Sciatic nerve (tissue), 2 donors: Measurements from ENCODE around the gene RRM2. TPM values are rescaled to one million over a fixed set of nuclear protein-coding genes. Genes with fewer than 3 reads are reported as not detected.
"Not testable (repeated sequence)": the region's sequence is repeated elsewhere in the genome, so short reads cannot be mapped to it uniquely, and the experiment has no call there.

Source experiments
- ATAC-seq: fragments of 200-7000 bp; cut with Tn5 transposase; one replicate; pipeline ENCODE4 v1.9.1; 2020; ENCODE audit warnings: mild to moderate bottlenecking, moderate library complexity
- DNase-seq: peaks from one replicate; pipeline ENCODE4 v3.0.0-alpha.2; 2020; ENCODE audit warnings: low spot score
- intact Hi-C: fragments of 100-400 bp; cut with DNase I; formaldehyde crosslinking; loops from one replicate; pipeline ENCODE4 v1.14.2; 2022
- total RNA-seq: library from RNA; stranded (reverse); fragmentation: NEBNext Ultra II Directional; extraction: Animal tissue kit (Norgen Biotek cat#: 25700); gene quantifications from one replicate; pipeline ENCODE4 v1.2.1, GENCODE V29; 2021
- donor health status: DM: no; HTN: no; CAD: no.
- donor health status: DM: no; HTN: no; CAD: no.

RRM2 gene
- total RNA-seq, 1 donor from 2014 or later: 1.0 TPM

GRCh38 chr2:10086950-10087349 lies 35.6 kb upstream of the RRM2 start:
- DNase-seq: no peak
- intact Hi-C loops: no loop called here
- ATAC-seq: no peak

- no peak for ATAC-seq
- intact Hi-C loops: no loop called here
- DNase-seq: no peak
Measured at GRCh38 chr2:10087360-10087759, 35.2 kb upstream of the RRM2 start.

DNA sequence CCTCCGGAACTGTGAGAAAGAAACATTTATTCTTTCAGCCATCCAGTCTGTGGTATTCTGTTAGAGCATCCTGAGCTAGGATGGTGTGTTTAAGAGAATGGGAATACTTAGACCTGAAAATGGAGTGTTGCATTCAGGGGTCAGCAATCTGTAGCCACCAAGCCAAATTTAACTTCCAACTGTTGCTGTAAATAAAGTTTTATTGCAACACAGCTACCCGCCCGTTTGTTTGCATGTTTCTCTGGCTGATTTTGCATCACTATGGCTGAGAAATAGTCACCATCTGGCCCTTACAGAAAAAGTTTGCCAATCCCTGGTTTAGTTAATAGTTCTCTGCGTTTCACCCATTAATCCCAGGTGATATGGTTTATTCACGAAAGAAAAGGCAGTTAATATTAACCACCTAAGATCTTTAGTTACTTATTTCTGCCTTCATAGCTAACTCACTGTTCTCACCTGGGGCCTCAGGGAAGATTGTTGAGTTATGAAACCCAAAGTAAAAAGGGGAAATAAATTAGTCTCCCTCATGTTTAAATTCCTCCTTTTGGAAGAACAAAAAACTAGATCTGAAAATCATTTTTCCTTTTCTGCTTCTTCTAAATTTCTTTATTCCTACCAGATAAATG lies 32.9 kb upstream of the RRM2 start:
- ATAC-seq: no peak
- intact Hi-C loops: no loop called here
- DNase-seq: no peak

DNA sequence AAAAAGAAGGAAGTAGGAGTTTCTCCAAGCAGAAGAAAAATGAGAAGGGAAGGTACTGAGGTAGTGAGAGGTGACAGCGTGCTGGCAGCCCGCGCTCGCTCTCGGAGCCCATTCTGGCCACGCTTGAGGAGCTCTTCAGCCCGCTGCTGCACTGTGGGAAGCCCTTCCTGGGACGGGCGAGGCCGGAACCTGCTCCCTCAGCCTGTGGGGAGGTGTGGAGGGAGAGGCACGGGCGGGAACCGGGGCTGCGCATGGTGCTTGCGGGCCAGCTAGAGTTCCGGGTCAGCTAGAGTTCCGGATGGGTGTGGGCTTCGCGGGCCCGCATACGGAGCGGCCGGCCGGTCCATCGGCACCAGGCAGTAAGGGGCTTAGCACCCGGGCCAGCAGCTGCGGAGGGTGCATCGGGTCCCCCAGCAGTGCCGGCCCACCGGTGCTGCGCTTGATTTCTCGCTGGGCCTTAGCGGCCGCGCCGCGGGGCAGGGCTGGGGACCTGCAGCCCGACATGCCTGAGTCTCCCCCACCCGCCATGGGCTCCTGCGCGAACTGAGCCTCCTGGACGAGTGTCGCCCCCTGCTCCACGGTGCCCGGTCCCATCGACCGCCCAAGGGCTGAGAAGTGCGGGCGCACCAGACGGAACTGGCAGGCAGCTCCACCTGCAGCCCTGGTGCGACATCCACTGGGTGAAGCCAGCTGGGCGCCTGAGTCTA lies 31.2 kb upstream of the RRM2 start:
- intact Hi-C loops: no loop called here
- DNase-seq (no peak), ATAC-seq (peak; percentile 68)

- intact Hi-C loops, ATAC-seq, DNase-seq: not testable (repeated sequence)
Measured at GRCh38 chr2:10091889-10092244, 30.7 kb upstream of the RRM2 start.

- DNase-seq (no peak), ATAC-seq (no peak)
- intact Hi-C loops: no loop called here
Measured at GRCh38 chr2:10094271-10094814, 28.2 kb upstream of the RRM2 start.

DNA sequence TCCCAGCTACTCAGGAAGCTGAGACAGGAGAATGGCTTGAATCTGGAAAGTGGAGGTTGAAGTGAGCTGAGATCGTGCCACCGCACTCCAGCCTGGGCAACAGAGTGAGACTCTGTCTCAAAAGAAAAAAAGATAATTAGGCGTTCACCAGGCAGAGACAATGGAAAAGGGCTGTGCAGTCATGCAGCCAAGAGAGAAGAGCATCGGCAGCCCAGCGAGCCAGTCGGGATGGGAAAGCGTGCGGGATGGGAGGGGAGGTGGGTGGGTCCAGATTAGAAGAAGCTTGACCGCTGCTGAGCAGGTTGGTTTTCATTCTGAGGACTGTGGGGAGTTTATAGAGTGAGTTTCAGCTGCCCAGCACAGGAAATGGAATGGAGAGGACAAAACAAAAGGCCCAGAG lies 27.4 kb upstream of the RRM2 start:
- DNase-seq (no peak), ATAC-seq (no peak)

DNA sequence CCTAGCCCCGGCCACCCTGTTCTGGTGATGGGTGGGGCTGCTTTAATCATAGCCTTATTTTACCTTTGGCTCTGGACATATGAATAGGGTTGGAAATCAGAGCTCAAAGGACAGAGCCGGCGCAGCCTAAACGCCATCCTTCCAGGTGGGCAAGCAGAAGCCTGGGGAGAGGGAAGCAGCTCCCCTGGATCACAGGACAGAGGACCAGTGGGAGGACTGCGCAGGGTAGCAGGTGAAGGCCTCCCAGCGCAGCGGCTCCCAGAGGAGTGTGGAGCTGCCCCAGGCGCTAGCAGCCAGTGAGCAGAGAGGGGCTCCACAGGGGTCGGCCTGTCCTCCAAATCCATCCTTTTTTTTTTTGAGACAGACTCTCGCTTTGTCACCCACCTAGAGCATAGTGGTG lies 25.9 kb upstream of the RRM2 start:
- ATAC-seq (no peak), DNase-seq (no peak)
- intact Hi-C loops: no loop called here

More for the DNA sequence above, 27.4 kb upstream of the RRM2 start:
- intact Hi-C loops: no loop called here

- intact Hi-C loops: no loop called here
- DNase-seq (peak; percentile 77), ATAC-seq (peak; percentile 92)
Measured at GRCh38 chr2:10097352-10098148, 25.0 kb upstream of the RRM2 start.

GRCh38 chr2:10101491-10101890 lies 21.0 kb upstream of the RRM2 start:
- intact Hi-C loops: no loop called here
- no peak for ATAC-seq
- no peak for DNase-seq

- no peak for DNase-seq
- intact Hi-C loops: no loop called here
- no peak for ATAC-seq
Measured at GRCh38 chr2:10103179-10103578, 19.4 kb upstream of the RRM2 start.

DNA sequence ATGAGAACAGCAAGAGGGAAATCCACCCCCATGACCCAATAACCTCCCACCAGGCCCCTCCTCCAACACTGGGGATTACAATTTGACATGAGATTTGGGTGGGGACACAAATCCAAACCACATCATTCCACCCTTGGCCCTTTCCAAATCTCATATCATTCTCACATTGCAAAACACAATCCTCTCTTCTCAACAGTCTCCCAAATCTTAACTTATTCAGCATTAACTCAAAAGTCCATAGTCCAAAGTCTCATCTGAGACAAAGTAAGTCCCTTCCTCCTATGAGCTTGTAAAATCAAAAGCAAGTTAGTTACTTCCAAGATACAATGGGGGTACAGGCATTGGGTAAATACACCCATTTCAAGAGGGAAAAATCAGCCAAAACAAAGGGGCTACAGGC lies 17.6 kb upstream of the RRM2 start:
- DNase-seq, intact Hi-C loops, ATAC-seq: not testable (repeated sequence)

- DNase-seq (no peak), ATAC-seq (no peak)
- intact Hi-C loops: no loop called here
Measured at GRCh38 chr2:10109311-10109710, 13.2 kb upstream of the RRM2 start.

DNA sequence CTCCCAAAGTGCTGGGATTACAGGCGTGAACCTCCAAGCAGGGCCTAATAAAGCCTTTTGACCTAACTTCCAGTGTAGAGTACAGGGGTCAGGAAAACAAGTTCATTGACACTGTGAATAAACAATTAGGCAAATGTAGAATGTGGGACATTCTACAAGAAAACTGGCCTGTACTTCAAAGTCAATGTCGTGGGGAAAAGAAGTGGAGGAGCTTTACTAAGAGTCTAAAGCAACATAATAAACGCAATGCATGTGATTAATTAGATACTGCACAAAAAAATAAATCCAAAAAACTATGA lies 3.6 kb upstream of the RRM2 start:
- intact Hi-C loops: no loop called here
- no peak for ATAC-seq
- DNase-seq: no peak

DNA sequence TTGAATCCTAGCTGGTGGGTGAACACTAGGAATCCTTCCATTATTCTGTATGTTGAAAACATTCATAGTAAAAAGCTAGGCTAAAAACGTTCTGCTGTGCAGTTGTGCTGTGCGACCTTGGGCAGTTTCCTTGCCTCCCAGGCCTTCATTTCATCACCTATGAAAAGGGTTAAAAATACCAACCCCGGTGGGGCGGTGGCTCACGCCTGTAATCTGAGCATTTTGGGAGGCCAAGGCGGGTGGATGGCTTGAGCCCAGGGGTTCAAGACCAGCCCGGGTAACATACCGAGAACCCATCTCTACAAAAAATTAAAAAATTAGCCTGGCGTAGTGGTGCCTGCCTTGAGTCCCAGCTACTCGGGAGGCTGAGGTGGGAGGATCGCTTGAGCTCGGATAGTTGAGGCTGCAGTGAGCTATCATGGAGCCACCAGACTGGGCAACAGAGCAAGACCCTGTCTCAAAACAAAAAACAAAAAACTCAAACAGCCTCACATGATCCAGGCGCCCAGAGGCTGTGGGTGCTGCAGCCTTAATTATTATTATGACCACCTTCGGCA lies 2.9 kb upstream of the RRM2 start:
- DNase-seq: no peak
- ATAC-seq: no peak
- intact Hi-C loops: loop anchor here (10.0 kb wide), 1 partner anchor 315 kb away; no protein-coding TSS in a partner anchor

DNA sequence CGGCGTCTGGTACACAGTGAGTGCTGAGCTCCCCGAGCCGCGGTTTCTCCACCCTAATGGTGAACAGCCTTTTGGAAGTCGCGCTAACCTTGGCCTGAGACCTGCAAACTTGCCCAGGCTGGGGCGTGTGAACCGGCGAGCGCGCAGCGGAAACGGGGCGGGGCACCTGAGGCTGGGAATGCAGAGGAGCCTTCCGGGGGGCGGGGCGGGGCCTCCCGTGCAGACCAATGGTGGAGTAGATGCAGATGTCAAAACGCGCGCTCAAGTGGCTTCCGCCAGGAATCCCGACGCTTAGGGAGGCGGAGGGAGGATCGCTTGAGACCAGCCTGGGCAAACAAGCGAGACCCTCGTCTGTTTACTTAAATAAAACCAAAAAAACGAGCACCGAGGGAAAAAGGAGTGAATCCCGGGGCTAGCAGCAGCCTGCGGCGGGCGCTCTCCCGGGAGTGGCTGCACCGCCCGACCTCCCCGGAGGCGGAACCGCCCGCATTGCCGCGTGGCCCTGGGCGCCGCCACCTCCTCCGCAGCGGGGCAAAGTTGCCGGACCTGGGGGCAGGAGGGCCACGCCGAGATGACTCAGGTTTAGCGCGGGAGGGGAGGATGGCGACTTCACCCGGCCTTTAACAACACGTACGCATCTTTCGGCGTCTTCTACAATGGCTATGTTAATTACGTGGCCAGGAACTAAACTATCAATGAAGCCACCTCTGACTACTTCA lies 2.2 kb upstream of the RRM2 start:
- ATAC-seq (peak; percentile 91), DNase-seq (peak; percentile 91)
- intact Hi-C loops: loop anchor here (10.0 kb wide), 1 partner anchor 314 kb away; no protein-coding TSS in a partner anchor

- ATAC-seq (no peak), DNase-seq (no peak)
- intact Hi-C loops: loop anchor here (10.0 kb wide), 1 partner anchor 314 kb away; no protein-coding TSS in a partner anchor
Measured at GRCh38 chr2:10120877-10121574, 1.5 kb upstream of the RRM2 start.

- DNase-seq (no peak), ATAC-seq (no peak)
- intact Hi-C loops: loop anchor here (10.0 kb wide), 1 partner anchor 312 kb away; no protein-coding TSS in a partner anchor
Measured at GRCh38 chr2:10123281-10123680, 742 bp downstream of the RRM2 start.
